T-helper 1 cell treated with Interleukin-12 subunit alpha and Interleukin-12 subunit beta and Interleukin-4 antibody, amounts not matched to agents 30 μg/mL and 1 μg/mL, for 36 hours (primary cell): ENCODE measurements around the gene SEMA3D.

ENCODE experiments used
- H3K27ac Mint-ChIP-seq: one replicate; pipeline ENCODE4 v1.8.0; 2021; ENCODE audit warnings: mild to moderate bottlenecking, mixed read lengths
- H3K27me3 Mint-ChIP-seq: one replicate; pipeline ENCODE4 v1.8.0; 2021; ENCODE audit warnings: low read depth, mixed read lengths
- H3K36me3 Mint-ChIP-seq: one replicate; pipeline ENCODE4 v1.8.0; 2021; ENCODE audit warnings: low read depth, mixed read lengths
- H3K4me1 Mint-ChIP-seq: one replicate; pipeline ENCODE4 v1.8.0; 2021; ENCODE audit warnings: low read depth, mixed read lengths
- H3K4me3 Mint-ChIP-seq: one replicate; pipeline ENCODE4 v1.8.0; 2021; ENCODE audit warnings: mild to moderate bottlenecking, moderate library complexity, mixed read lengths
- H3K9me3 Mint-ChIP-seq: one replicate; pipeline ENCODE4 v1.8.0; 2021; ENCODE audit warnings: mixed read lengths

SEMA3D gene

GRCh38 chr7:85186521-85187241 lies at the start of gene SEMA3D:
Gene SEMA3D (minus strand): TSS chr7:85187056. CDS start chr7:85121891, 65,165 bp downstream.
- no peaks in the 10 kb centered on the region for H3K36me3 Mint-ChIP-seq
- H3K27me3 Mint-ChIP-seq, result peaks cover 54% of the 10 kb centered on the region
- H3K4me1 Mint-ChIP-seq, result peaks cover 4% of the 10 kb centered on the region
- no peak within 1 kb of the TSS for H3K4me3 Mint-ChIP-seq
- no peaks in the 10 kb centered on the region for H3K9me3 Mint-ChIP-seq
- H3K27ac Mint-ChIP-seq, result no peak within 1 kb of the TSS

- H3K27me3 Mint-ChIP-seq, result no peaks in the 10 kb centered on the region
- H3K9me3 Mint-ChIP-seq, result no peaks in the 10 kb centered on the region
- no peak overlapping the region for H3K4me3 Mint-ChIP-seq
- H3K36me3 Mint-ChIP-seq, result no peaks in the 10 kb centered on the region
- H3K27ac Mint-ChIP-seq, result no peak overlapping the region
- no peaks in the 10 kb centered on the region for H3K4me1 Mint-ChIP-seq
These were observed 47.9 kb upstream of the SEMA3D start for GRCh38 chr7:85234730-85235129.

GRCh38 chr7:85232068-85232467 lies 45.2 kb upstream of the SEMA3D start:
- no peaks in the 10 kb centered on the region for H3K9me3 Mint-ChIP-seq
- H3K27me3 Mint-ChIP-seq, result no peaks in the 10 kb centered on the region
- H3K36me3 Mint-ChIP-seq, result no peaks in the 10 kb centered on the region

GRCh38 chr7:85230623-85231022 lies 43.8 kb upstream of the SEMA3D start:
- Mint-ChIP-seq H3K4me1 (no peaks in the 10 kb centered on the region), H3K36me3 (no peaks in the 10 kb centered on the region), H3K27me3 (no peaks in the 10 kb centered on the region), H3K9me3 (no peaks in the 10 kb centered on the region), H3K4me3 (no peak overlapping the region), H3K27ac (no peak overlapping the region)

More at GRCh38 chr7:85232068-85232467, 45.2 kb upstream of the SEMA3D start:
- H3K4me3 Mint-ChIP-seq, result no peak overlapping the region
- no peak overlapping the region for H3K27ac Mint-ChIP-seq
- H3K4me1 Mint-ChIP-seq, result no peaks in the 10 kb centered on the region

- Mint-ChIP-seq H3K4me1 (no peaks in the 10 kb centered on the region), H3K9me3 (no peaks in the 10 kb centered on the region), H3K36me3 (no peaks in the 10 kb centered on the region), H3K27me3 (no peaks in the 10 kb centered on the region), H3K27ac (no peak overlapping the region), H3K4me3 (no peak overlapping the region)
These were observed 42.7 kb upstream of the SEMA3D start for GRCh38 chr7:85229544-85229943.

DNA sequence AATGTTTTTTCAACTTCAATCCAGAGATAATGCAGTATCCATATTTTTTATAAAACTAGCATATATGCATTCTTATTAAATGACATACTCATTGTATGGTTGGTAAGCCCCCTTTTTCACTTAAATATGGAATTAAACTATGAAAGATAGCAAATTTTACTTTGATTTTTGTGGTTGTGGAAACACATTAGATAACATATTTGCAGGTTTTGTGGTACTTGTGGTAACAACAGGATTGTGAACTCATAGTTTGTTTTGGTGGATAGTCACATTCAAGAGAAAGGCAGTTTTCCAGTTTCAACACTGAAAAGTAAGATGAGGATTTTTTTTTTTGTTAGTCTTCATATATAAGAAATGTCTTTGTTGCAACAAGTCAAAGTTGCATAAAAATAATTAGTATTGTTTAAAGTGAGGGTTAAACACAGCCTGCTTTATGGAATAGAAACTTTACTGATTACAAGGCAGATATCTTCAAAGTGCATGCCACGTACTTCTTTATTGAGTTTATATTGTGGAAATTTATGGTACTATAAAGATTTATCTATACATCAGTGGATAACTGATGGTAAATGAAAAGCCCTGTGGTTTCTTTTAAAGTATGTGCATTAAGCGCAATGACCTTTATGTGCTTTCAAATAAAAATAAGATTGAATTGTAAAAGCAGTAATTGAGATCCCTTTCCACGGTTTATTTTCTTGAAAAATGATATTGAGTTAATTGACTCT lies 39.7 kb upstream of the SEMA3D start:
- Mint-ChIP-seq H3K27ac (no peak overlapping the region), H3K4me3 (no peak overlapping the region)

DNA sequence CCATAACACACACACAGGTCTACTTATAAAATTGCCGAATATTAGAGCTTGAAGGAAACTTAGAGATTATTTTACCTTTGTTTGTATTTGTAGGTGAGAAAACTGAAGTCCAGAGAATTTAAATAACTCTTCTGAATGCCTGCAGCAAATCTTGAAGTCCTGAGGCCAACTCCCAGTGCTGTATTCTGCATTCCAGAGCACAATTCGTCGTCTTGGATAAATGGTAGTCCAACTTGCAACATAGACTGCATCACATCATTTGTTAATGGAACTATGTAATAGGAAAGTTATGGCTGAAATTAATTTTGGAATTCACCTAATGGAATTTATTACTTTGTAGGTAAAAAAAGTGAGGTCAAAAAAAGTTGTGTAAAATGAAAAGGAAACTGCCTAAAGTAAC lies 37.3 kb upstream of the SEMA3D start:
- Mint-ChIP-seq H3K36me3 (no peaks in the 10 kb centered on the region), H3K27ac (no peak overlapping the region), H3K27me3 (no peaks in the 10 kb centered on the region), H3K4me3 (no peak overlapping the region), H3K4me1 (no peaks in the 10 kb centered on the region), H3K9me3 (no peaks in the 10 kb centered on the region)

More for the DNA sequence above, 39.7 kb upstream of the SEMA3D start:
- Mint-ChIP-seq H3K9me3 (no peaks in the 10 kb centered on the region), H3K36me3 (no peaks in the 10 kb centered on the region), H3K27me3 (no peaks in the 10 kb centered on the region), H3K4me1 (no peaks in the 10 kb centered on the region)

- Mint-ChIP-seq H3K4me1 (no peaks in the 10 kb centered on the region), H3K27ac (no peak overlapping the region), H3K4me3 (no peak overlapping the region), H3K36me3 (no peaks in the 10 kb centered on the region), H3K27me3 (no peaks in the 10 kb centered on the region), H3K9me3 (no peaks in the 10 kb centered on the region)
These were observed 35.7 kb upstream of the SEMA3D start for GRCh38 chr7:85222522-85222921.

- H3K9me3 Mint-ChIP-seq, result no peaks in the 10 kb centered on the region
These were observed 34.9 kb upstream of the SEMA3D start for GRCh38 chr7:85221796-85222195.

DNA sequence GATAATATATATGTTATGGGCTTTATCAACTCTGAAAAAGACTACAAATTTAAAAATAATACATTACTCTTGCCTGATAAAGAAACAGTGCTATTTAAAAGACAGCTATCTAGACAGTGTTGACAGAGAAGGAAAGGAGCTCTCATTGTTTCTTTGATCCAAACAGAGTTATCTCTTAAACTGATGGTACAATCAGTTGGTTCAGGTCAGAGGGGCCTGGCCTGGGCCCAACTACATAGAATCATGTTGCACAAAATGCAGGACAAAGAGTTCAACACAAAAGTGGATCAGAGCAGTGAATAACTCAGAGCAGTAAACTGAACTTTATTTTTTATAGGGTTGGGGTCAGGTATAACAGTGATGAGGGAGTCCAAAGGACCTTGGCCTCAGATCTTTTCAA lies 33.8 kb upstream of the SEMA3D start:
- Mint-ChIP-seq H3K9me3 (no peaks in the 10 kb centered on the region), H3K4me1 (no peaks in the 10 kb centered on the region), H3K27me3 (no peaks in the 10 kb centered on the region), H3K4me3 (no peak overlapping the region), H3K27ac (no peak overlapping the region), H3K36me3 (no peaks in the 10 kb centered on the region)

More at GRCh38 chr7:85221796-85222195, 34.9 kb upstream of the SEMA3D start:
- Mint-ChIP-seq H3K4me3 (no peak overlapping the region), H3K27ac (no peak overlapping the region), H3K36me3 (no peaks in the 10 kb centered on the region), H3K27me3 (no peaks in the 10 kb centered on the region), H3K4me1 (no peaks in the 10 kb centered on the region)

- Mint-ChIP-seq H3K27ac (no peak overlapping the region), H3K9me3 (no peaks in the 10 kb centered on the region), H3K36me3 (no peaks in the 10 kb centered on the region), H3K4me1 (no peaks in the 10 kb centered on the region), H3K4me3 (no peak overlapping the region), H3K27me3 (no peaks in the 10 kb centered on the region)
These were observed 33.2 kb upstream of the SEMA3D start for GRCh38 chr7:85220023-85220422.

DNA sequence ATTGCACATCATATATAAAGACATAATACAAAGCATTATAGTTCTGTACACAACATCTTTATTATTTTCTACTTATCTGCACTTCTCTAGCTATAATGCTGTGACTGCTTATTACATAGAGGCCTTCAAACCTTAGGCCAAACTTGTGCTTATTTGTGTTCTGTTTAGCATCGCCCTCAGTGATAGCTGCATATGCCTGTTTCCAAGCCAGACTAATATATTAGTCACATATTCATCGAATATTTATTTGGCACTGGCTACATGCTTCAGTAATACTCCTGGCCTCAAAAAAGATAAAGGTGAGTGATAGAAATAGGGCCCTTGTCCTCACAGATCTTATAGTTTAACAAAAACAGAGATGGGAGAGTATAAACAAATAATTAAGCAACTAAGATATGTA lies 30.2 kb upstream of the SEMA3D start:
- Mint-ChIP-seq H3K27me3 (no peaks in the 10 kb centered on the region), H3K27ac (no peak overlapping the region), H3K36me3 (no peaks in the 10 kb centered on the region), H3K9me3 (no peaks in the 10 kb centered on the region), H3K4me3 (no peak overlapping the region), H3K4me1 (no peaks in the 10 kb centered on the region)

DNA sequence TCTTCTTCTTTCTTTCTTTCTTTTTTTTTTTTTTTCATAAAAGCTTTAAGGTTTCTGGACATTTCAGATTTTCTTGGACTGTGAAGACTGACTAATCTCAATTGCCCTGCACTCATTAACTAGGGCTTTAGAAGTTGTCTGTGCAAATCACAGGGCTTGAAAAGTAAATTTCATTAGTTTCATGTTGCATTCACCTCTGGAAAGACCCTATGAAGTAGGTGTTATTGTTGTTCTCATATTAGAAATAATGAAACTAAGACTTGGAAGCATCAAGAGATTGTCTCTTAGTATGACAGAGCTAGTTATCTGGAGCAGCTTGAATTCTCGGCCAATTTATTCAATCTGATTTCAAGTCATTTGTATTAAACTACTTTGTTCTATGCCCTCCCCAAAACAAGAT lies 28.2 kb upstream of the SEMA3D start:
- Mint-ChIP-seq H3K4me1 (no peaks in the 10 kb centered on the region), H3K4me3 (no peak overlapping the region), H3K27me3 (no peaks in the 10 kb centered on the region), H3K36me3 (no peaks in the 10 kb centered on the region), H3K9me3 (no peaks in the 10 kb centered on the region), H3K27ac (no peak overlapping the region)

DNA sequence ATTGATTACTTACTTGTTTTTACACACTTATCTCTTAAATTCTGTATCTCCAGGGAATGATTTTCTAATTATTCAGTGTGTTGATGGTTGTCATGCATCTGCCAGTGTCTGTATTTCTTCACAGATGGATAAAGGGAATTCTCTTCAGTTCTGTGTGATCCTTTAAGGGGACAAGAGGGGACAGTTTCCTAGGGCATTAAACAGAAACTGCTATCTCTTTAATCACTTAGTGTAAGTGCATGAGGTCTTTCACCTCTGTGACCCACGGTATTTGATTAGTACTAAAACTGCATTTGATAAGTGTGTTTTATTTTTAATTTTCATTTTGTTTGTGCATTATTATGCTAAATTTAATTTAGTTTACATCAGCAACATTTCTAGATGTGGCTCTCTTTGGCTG lies 26.6 kb upstream of the SEMA3D start:
- Mint-ChIP-seq H3K4me3 (no peak overlapping the region), H3K4me1 (no peaks in the 10 kb centered on the region), H3K9me3 (no peaks in the 10 kb centered on the region), H3K36me3 (no peaks in the 10 kb centered on the region), H3K27ac (no peak overlapping the region), H3K27me3 (no peaks in the 10 kb centered on the region)

DNA sequence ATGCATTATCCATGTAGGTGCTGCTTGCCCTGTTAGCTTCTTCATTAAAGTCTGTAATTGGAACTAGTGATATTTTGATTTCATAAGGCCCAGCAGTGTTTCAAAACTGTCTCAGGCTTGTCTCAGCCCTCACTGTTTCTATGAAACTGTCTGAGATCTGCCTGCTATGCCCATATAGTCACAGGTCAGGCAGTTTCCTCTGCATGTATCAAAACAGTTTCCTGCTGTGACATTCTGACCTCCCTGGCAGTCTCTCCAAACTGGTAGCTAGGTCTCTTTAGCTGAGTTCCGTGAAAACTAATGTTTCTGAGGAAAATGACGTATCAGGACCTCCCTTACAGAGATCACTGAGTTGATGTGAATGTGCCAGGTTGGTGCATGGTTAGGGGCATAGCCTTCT lies 18.9 kb upstream of the SEMA3D start:
- Mint-ChIP-seq H3K4me1 (no peaks in the 10 kb centered on the region), H3K4me3 (no peak overlapping the region), H3K27ac (no peak overlapping the region), H3K27me3 (no peaks in the 10 kb centered on the region), H3K36me3 (no peaks in the 10 kb centered on the region), H3K9me3 (peaks cover 4% of the 10 kb centered on the region)
